Fibroblast of villous mesenchyme (primary cell): ENCODE data around the gene PSORS1C1. TPM values are rescaled to one million over a fixed set of nuclear protein-coding genes. Genes with fewer than 3 reads are reported as not detected.

ENCODE experiments used
- DNase-seq: peaks from one replicate; pipeline ENCODE4 v3.0.0-alpha.2; 2010; ENCODE audit warnings: low read depth
- H3K4me3 ChIP-seq: 2 replicates; pipeline ENCODE4 v1.5.1; 2011; ENCODE audit warnings: low read depth, mild to moderate bottlenecking, low read length
- CTCF ChIP-seq: IDR thresholded peaks from 2 replicates; pipeline ENCODE4 v1.5.1; 2012; ENCODE audit warnings: low read depth, mild to moderate bottlenecking, low read length; ENCODE audit not compliant: insufficient read depth
- total RNA-seq: library from RNA; depleted of rRNA; stranded (reverse); fragments of >200 nt; gene quantifications from 2 replicates; pipeline ENCODE4 v1.2.3, GENCODE V29; 2012

The PSORS1C1 gene
- total RNA-seq, 1 donor: 3.0 TPM

- TF ChIP-seq CTCF: no peak
- DNase-seq: no peak
- no peak overlapping the region for H3K4me3 ChIP-seq
These were observed 20.2 kb upstream of the PSORS1C1 start for GRCh38 chr6:31094389-31094881.

GRCh38 chr6:31096215-31096614 lies 18.4 kb upstream of the PSORS1C1 start:
- H3K4me3 ChIP-seq: no peak overlapping the region
- TF ChIP-seq CTCF: no peak
- DNase-seq: no peak

GRCh38 chr6:31096656-31097055 lies 17.9 kb upstream of the PSORS1C1 start:
- no peak overlapping the region for H3K4me3 ChIP-seq
- DNase-seq: no peak
- no peak for TF ChIP-seq CTCF

GRCh38 chr6:31098449-31098938 lies 16.1 kb upstream of the PSORS1C1 start:
- no peak for TF ChIP-seq CTCF
- no peak overlapping the region for H3K4me3 ChIP-seq
- no peak for DNase-seq

GRCh38 chr6:31103136-31103535 lies 11.5 kb upstream of the PSORS1C1 start:
- no peak overlapping the region for H3K4me3 ChIP-seq
- no peak for DNase-seq
- no peak for TF ChIP-seq CTCF

GRCh38 chr6:31107052-31107451 lies 7.5 kb upstream of the PSORS1C1 start:
- no peak overlapping the region for H3K4me3 ChIP-seq
- TF ChIP-seq CTCF: no peak
- no peak for DNase-seq
